PC-3 (cell line): ENCODE measurements around the gene PRSS23.

Source experiments
- CTCF ChIP-seq: fragments of 300-600 bp; sonication (generic); conservative IDR thresholded peaks from 2 replicates; pipeline ENCODE4 v1.5.1; 2017; ENCODE audit warnings: antibody characterized with exemption, low read depth, mild to moderate bottlenecking, low read length
- EZH2 ChIP-seq: fragments of 300-600 bp; sonication (generic); IDR thresholded peaks from one replicate; pipeline ENCODE4 v1.6.1; 2017; ENCODE audit warnings: antibody characterized with exemption, mild to moderate bottlenecking, low read length; ENCODE audit not compliant: unreplicated experiment
- EZH2phosphoT487 ChIP-seq: fragments of 300-600 bp; sonication (generic); IDR thresholded peaks from 2 replicates; pipeline ENCODE4 v1.6.1; 2018; ENCODE audit warnings: mild to moderate bottlenecking, antibody characterized with exemption, low read length, borderline replicate concordance

- TF ChIP-seq CTCF (no peak), EZH2 (no peak), EZH2phosphoT487 (no peak)
These were observed 31.1 kb upstream of the PRSS23 start for GRCh38 chr11:86769219-86769618.
